ENCODE measurements around the gene CD86.

Gene CD86

DNA sequence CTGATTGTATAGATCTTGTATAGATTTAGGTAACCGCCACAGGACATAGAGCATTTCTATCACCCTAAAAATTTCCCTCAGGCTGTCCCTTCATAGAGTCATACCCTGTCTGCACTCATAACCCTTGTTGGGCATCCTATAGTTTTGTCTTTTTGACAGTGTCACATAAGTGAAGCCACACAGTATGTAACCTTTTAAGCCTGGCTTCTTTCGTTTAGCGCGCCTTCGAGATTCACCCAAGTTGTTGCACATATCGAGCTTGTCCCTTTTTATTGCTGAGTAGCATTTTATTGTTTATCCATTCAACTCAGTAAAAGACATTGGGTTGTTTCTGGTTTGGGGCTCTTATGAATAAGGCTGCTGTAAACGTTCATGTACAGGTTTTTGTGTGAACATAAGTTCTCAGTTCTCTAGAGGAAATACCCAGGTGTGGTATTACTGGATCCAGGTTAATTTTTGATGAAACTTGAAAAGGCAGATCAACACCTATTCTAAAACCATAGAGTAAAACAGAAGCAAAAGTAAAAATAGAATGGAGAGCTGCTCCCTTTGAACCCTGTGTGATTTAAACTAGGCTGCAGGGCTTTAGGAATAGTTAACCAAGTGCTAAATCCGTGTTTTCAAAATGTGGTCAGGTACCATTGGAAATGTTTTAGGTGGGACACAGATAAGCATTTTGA, 49.5 kb downstream of the CD86 start:
- TF ChIP-seq POLR2AphosphoS5 (IDR thresholded peaks at IDR 0.05; ENCODE audit: low read depth, low read length) (no peak), FOXP2 (optimal IDR thresholded peaks at IDR 0.05; ENCODE audit: borderline replicate concordance, extremely low read depth, extremely low read length, insufficient read depth) (no peak), SIN3A (IDR thresholded peaks at IDR 0.05; ENCODE audit: borderline replicate concordance, insufficient read depth, low read length) (no peak), TAF1 (IDR thresholded peaks at IDR 0.05; ENCODE audit: borderline replicate concordance, insufficient read depth, low read length) (no peak)
- TF ChIP-seq, protein P1, sequence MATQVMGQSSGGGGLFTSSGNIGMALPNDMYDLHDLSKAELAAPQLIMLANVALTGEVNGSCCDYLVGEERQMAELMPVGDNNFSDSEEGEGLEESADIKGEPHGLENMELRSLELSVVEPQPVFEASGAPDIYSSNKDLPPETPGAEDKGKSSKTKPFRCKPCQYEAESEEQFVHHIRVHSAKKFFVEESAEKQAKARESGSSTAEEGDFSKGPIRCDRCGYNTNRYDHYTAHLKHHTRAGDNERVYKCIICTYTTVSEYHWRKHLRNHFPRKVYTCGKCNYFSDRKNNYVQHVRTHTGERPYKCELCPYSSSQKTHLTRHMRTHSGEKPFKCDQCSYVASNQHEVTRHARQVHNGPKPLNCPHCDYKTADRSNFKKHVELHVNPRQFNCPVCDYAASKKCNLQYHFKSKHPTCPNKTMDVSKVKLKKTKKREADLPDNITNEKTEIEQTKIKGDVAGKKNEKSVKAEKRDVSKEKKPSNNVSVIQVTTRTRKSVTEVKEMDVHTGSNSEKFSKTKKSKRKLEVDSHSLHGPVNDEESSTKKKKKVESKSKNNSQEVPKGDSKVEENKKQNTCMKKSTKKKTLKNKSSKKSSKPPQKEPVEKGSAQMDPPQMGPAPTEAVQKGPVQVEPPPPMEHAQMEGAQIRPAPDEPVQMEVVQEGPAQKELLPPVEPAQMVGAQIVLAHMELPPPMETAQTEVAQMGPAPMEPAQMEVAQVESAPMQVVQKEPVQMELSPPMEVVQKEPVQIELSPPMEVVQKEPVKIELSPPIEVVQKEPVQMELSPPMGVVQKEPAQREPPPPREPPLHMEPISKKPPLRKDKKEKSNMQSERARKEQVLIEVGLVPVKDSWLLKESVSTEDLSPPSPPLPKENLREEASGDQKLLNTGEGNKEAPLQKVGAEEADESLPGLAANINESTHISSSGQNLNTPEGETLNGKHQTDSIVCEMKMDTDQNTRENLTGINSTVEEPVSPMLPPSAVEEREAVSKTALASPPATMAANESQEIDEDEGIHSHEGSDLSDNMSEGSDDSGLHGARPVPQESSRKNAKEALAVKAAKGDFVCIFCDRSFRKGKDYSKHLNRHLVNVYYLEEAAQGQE (IDR thresholded peaks at IDR 0.05; ENCODE audit: insufficient read depth in 1 of 2, low read depth in 2 of 2, low read length in 2 of 2) = no peak

DNA sequence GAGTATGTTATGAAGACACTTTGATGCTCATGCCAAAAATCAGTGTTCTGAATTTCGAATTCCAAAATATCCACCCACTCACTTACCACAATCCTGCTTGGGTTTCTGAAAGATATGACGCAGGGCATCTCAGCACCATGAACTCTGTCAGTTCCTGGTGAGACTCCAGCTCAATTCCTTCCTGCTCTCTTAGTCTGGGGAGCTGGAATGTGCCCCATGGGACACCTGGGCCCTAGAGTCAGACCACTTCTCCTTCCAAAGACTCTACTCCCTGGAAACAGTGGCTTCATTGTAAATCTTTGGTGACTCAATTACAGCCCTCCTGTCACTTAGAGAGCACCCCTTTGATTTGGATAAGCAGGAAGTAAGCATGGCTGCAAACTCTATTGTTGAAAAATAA, 50.5 kb downstream of the CD86 start:
- no peak for TF ChIP-seq TAF1 (IDR thresholded peaks at IDR 0.05; ENCODE audit: borderline replicate concordance, insufficient read depth, low read length)
- TF ChIP-seq POLR2AphosphoS5 (IDR thresholded peaks at IDR 0.05; ENCODE audit: low read depth, low read length) = no peak
- no peak for TF ChIP-seq SIN3A (IDR thresholded peaks at IDR 0.05; ENCODE audit: borderline replicate concordance, insufficient read depth, low read length)
- TF ChIP-seq, protein P1 (IDR thresholded peaks at IDR 0.05; ENCODE audit: insufficient read depth in 1 of 2, low read depth in 2 of 2, low read length in 2 of 2) = no peak
- no peak for TF ChIP-seq FOXP2 (optimal IDR thresholded peaks at IDR 0.05; ENCODE audit: borderline replicate concordance, extremely low read depth, extremely low read length, insufficient read depth)

DNA sequence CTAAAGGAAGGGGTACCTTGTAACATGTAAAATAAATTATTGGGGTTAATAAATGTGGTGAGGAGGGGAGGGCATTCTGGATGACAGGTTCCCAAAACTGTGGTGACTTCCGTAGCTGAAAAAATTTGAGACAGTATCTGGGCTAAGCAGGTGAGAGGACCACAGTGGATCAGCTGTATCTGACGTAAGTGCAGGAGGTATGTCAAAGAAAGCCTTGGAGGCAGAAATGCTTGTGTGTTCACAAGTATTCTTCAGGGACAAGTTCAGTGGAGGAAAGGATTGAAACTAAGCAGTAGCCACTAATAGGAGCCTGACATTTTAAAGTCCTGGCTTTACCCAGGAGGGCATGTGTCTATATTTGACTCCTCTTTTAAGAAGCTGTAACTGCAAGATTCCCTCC, 52.0 kb downstream of the CD86 start:
- TF ChIP-seq TAF1 (IDR thresholded peaks at IDR 0.05; ENCODE audit: borderline replicate concordance, insufficient read depth, low read length) = no peak
- TF ChIP-seq, protein P1 (IDR thresholded peaks at IDR 0.05; ENCODE audit: insufficient read depth in 1 of 2, low read depth in 2 of 2, low read length in 2 of 2) = no peak

DNA sequence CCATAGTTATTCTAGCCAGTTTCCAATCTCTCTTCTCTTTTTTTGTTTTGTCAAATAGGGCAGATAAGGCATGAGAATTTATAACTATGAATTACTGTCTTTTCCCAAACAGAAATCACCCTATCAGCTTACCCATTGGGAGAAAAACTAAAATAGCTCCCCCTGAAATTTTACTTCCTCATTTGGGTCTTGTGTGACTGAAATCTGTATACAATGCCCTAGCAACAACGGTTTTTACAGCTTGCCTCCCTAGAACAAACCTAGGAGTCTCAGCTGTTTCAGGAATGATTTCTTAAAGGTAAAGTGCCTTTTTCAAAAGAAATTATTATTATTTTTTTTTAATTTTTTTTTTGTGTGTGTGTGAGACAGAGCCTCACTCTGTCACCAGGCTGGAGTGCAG, 56.8 kb downstream of the CD86 start:
- TF ChIP-seq, protein P1 (IDR thresholded peaks at IDR 0.05; ENCODE audit: insufficient read depth in 1 of 2, low read depth in 2 of 2, low read length in 2 of 2) = no peak
- TF ChIP-seq POLR2AphosphoS5 (IDR thresholded peaks at IDR 0.05; ENCODE audit: low read depth, low read length) (no peak), TAF1 (IDR thresholded peaks at IDR 0.05; ENCODE audit: borderline replicate concordance, insufficient read depth, low read length) (no peak), SIN3A (IDR thresholded peaks at IDR 0.05; ENCODE audit: borderline replicate concordance, insufficient read depth, low read length) (no peak), FOXP2 (optimal IDR thresholded peaks at IDR 0.05; ENCODE audit: borderline replicate concordance, extremely low read depth, extremely low read length, insufficient read depth) (no peak)

DNA sequence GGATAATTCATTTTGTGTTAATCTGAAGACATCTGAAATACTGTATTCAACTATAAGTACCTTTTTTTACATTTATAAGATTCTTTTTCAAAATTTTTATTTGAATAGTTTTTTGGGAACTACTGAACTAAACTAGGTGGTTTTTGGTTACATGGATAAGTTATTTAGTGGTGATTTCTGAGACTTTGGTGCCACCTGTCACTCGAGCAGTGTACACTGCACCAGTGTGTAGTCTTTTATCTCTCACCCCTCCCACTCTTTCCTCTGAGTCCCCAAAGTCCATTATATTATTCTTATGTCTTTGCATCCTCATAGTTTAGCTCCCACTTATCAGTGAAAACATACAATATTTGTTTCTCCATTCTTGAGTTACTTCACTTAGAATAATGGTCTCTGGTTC, 57.6 kb downstream of the CD86 start:
- TF ChIP-seq, protein P1 (IDR thresholded peaks at IDR 0.05; ENCODE audit: insufficient read depth in 1 of 2, low read depth in 2 of 2, low read length in 2 of 2) = no peak
- TF ChIP-seq TAF1 (IDR thresholded peaks at IDR 0.05; ENCODE audit: borderline replicate concordance, insufficient read depth, low read length) (no peak), POLR2AphosphoS5 (IDR thresholded peaks at IDR 0.05; ENCODE audit: low read depth, low read length) (no peak), SIN3A (IDR thresholded peaks at IDR 0.05; ENCODE audit: borderline replicate concordance, insufficient read depth, low read length) (no peak), FOXP2 (optimal IDR thresholded peaks at IDR 0.05; ENCODE audit: borderline replicate concordance, extremely low read depth, extremely low read length, insufficient read depth) (no peak)
